Measurements from ENCODE around the gene GRIA3.

DNA sequence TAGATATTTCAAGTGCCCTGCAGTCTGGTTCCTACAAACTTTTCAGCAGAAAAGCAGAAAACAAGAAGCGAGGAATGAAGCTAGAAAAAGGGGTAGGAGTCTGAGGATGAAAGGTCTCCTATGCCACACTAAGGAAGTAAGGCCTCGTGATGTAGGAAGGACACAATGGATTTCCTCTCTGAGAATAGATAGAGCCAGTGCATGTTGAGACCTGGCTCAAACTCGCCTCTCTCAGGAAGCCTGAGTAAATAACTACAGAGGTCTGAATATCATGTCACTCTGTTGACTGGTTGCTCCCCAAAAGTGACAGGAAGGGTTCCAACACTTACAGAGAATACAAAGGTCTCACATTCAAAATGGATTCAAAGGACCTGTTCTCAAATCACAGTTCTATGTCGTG lies 93.3 kb downstream of the GRIA3 start:
- TF ChIP-seq EP300 (IDR thresholded peaks at IDR 0.05) = no peak
- TF ChIP-seq, protein P1, sequence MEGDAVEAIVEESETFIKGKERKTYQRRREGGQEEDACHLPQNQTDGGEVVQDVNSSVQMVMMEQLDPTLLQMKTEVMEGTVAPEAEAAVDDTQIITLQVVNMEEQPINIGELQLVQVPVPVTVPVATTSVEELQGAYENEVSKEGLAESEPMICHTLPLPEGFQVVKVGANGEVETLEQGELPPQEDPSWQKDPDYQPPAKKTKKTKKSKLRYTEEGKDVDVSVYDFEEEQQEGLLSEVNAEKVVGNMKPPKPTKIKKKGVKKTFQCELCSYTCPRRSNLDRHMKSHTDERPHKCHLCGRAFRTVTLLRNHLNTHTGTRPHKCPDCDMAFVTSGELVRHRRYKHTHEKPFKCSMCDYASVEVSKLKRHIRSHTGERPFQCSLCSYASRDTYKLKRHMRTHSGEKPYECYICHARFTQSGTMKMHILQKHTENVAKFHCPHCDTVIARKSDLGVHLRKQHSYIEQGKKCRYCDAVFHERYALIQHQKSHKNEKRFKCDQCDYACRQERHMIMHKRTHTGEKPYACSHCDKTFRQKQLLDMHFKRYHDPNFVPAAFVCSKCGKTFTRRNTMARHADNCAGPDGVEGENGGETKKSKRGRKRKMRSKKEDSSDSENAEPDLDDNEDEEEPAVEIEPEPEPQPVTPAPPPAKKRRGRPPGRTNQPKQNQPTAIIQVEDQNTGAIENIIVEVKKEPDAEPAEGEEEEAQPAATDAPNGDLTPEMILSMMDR (IDR thresholded peaks at IDR 0.05) = no peak
